GM19043 (cell line): ENCODE results near the gene DNM2.

Experiments
- ATAC-seq: cut with Tn5 transposase; IDR thresholded peaks from one replicate; pipeline ENCODE4 v1.9.1; 2021; ENCODE audit warnings: low read depth; ENCODE audit not compliant: unreplicated experiment

Gene DNM2

GRCh38 chr19:10688545-10689280 is 29.2 kb upstream of the DNM2 start:
- no peak for ATAC-seq

GRCh38 chr19:10690341-10690781 is 27.5 kb upstream of the DNM2 start:
- ATAC-seq: no peak

- ATAC-seq: no peak
These were observed 26.5 kb upstream of the DNM2 start for GRCh38 chr19:10691178-10691881.

- ATAC-seq: no peak
These were observed 26.0 kb upstream of the DNM2 start for GRCh38 chr19:10691883-10692282.

- no peak for ATAC-seq
These were observed 25.1 kb upstream of the DNM2 start for GRCh38 chr19:10692673-10693264.

- no peak for ATAC-seq
These were observed 23.1 kb upstream of the DNM2 start for GRCh38 chr19:10694706-10695307.

- no peak for ATAC-seq
These were observed 22.2 kb upstream of the DNM2 start for GRCh38 chr19:10695401-10696398.

- ATAC-seq: no peak
These were observed 18.1 kb upstream of the DNM2 start for GRCh38 chr19:10699650-10700335.

GRCh38 chr19:10701955-10702525 is 15.8 kb upstream of the DNM2 start:
- ATAC-seq: no peak

- ATAC-seq: no peak
These were observed 10.9 kb upstream of the DNM2 start for GRCh38 chr19:10706990-10707389.

- no peak for ATAC-seq
These were observed 10.4 kb upstream of the DNM2 start for GRCh38 chr19:10707440-10707839.

GRCh38 chr19:10708291-10708690 is 9.6 kb upstream of the DNM2 start:
- no peak for ATAC-seq

GRCh38 chr19:10712045-10712444 is 5.8 kb upstream of the DNM2 start:
- ATAC-seq: no peak

GRCh38 chr19:10712754-10713153 is 5.1 kb upstream of the DNM2 start:
- no peak for ATAC-seq

GRCh38 chr19:10713317-10713716 is 4.6 kb upstream of the DNM2 start:
- ATAC-seq: no peak

GRCh38 chr19:10717054-10717355 is 874 bp upstream of the DNM2 start:
- no peak for ATAC-seq

GRCh38 chr19:10718205-10719196 is 622 bp downstream of the DNM2 start:
- no peak for ATAC-seq

- no peak for ATAC-seq
These were observed 1.6 kb downstream of the DNM2 start for GRCh38 chr19:10719466-10719961.
